K562 (cell line): ENCODE results near the gene SLC39A7. TPM values are rescaled to one million over a fixed set of nuclear protein-coding genes. Genes with fewer than 3 reads are reported as not detected.

ENCODE experiments used
- ATF7 ChIP-seq: fragments of 450-650 bp; IDR thresholded peaks from 2 replicates; pipeline ENCODE4 v1.7.1; 2014; ENCODE audit warnings: mild to moderate bottlenecking, moderate library complexity
- BCOR ChIP-seq: fragments of 450-650 bp; IDR thresholded peaks from 2 replicates; pipeline ENCODE4 v1.6.1; 2016
- E2F6 ChIP-seq, 2 experiments: IDR thresholded peaks; 2 replicates each; pipeline ENCODE4 v1.6.1; 2011; ENCODE audit warnings: borderline replicate concordance in 1 of 2, control low read depth in 1 of 2, low read depth in 1 of 2, low read length in 1 of 2, mild to moderate bottlenecking in 1 of 2, mixed read lengths in 1 of 2, moderate library complexity in 1 of 2; ENCODE audit not compliant: insufficient read depth in 1 of 2, insufficient read length in 1 of 2, poor library complexity in 1 of 2, severe bottlenecking in 1 of 2; ENCODE audit errors: extremely low read depth in 1 of 2
- ESRRA ChIP-seq: fragments of 450-650 bp; IDR thresholded peaks from 2 replicates; pipeline ENCODE4 v1.6.1; 2014; ENCODE audit warnings: low read depth, mild to moderate bottlenecking, moderate library complexity, borderline replicate concordance
- KHSRP ChIP-seq: fragments of 450-650 bp; IDR thresholded peaks from 2 replicates; pipeline ENCODE4 v1.6.1; 2017
- LARP7 ChIP-seq: fragments of 450-650 bp; IDR thresholded peaks from 2 replicates; pipeline ENCODE4 v1.6.1; 2016
- LCOR ChIP-seq: sonication (generic); formaldehyde crosslinking; IDR thresholded peaks from 2 replicates; pipeline ENCODE4 v1.8.0; 2022; ENCODE audit warnings: mild to moderate bottlenecking, missing genetic modification reagents
- MNT ChIP-seq, 2 experiments: fragments of 450-650 bp; conservative IDR thresholded peaks; 2 replicates each; pipeline ENCODE4 v1.6.1; 2017; ENCODE audit warnings: mild to moderate bottlenecking in 2 of 2, moderate library complexity in 2 of 2
- MYNN ChIP-seq, 2 experiments: sonication (generic); formaldehyde crosslinking in 1 of 2; IDR thresholded peaks; 2 replicates each; pipeline versions ENCODE4 v1.5.0 to v1.6.1; 2016 to 2020; ENCODE audit warnings: antibody characterized with exemption in 1 of 2, missing genetic modification reagents in 1 of 2
- POLR2B ChIP-seq: fragments of 450-650 bp; IDR thresholded peaks from 2 replicates; pipeline ENCODE4 v1.6.1; 2018; ENCODE audit warnings: low read depth; ENCODE audit not compliant: partially characterized antibody
- RB1 ChIP-seq: fragments of 450-650 bp; IDR thresholded peaks from 2 replicates; pipeline ENCODE4 v1.6.1; 2017; ENCODE audit warnings: low read depth, mild to moderate bottlenecking
- THAP12 ChIP-seq: fragments of 250-450 bp; sonication (Bioruptor Pico); IDR thresholded peaks from 2 replicates; pipeline ENCODE4 v1.9.0; 2021; ENCODE audit warnings: mild to moderate bottlenecking, inconsistent platforms
- ZBTB9 ChIP-seq: fragments of 450-650 bp; formaldehyde crosslinking; IDR thresholded peaks from 2 replicates; pipeline ENCODE4 v1.4.0; 2020; ENCODE audit warnings: mild to moderate bottlenecking, moderate library complexity
- ZMIZ1 ChIP-seq, 2 experiments: fragments of 150-350 bp in 1 of 2; IDR thresholded peaks; 2 replicates each; pipeline ENCODE4 v1.6.1; 2012 to 2016; ENCODE audit warnings: low read depth in 2 of 2, low read length in 2 of 2, mild to moderate bottlenecking in 1 of 2, moderate library complexity in 1 of 2
- polyA plus RNA-seq, 8 experiments: library from polyadenylated mRNA; depleted of rRNA in 4 of 8; stranded (reverse) in 5 of 8; unstranded in 3 of 8; fragments of >200 nt; fragmentation: Nextera tagmentation in 2 of 8; fragmentation: Illumina TruSeq in 1 of 8; extraction: Ambion mirVana in 2 of 8; extraction: Trizol in 1 of 8; gene quantifications; 2 replicates each; pipeline versions ENCODE4 v1.2.1 to v1.2.3, GENCODE V29; 2011 to 2014; ENCODE audit warnings: inconsistent platforms in 1 of 8, missing spikeins in 1 of 8
- total RNA-seq, 7 experiments: library from RNA; depleted of rRNA in 6 of 7; stranded (reverse); fragments of >200 nt in 6 of 7; fragmentation: Illumina TruSeq in 2 of 7; extraction: Trizol in 2 of 7; gene quantifications; 2 replicates each; pipeline versions ENCODE4 v1.2.1 to v1.2.3, GENCODE V29; 2011 to 2021; ENCODE audit warnings: low replicate concordance in 1 of 7

SLC39A7 gene
- total and polyA plus RNA-seq, 9 of the 15 experiments (the other 6 are each of a cell fraction or from before 2014, with no cell fraction given), result 21.7 to 169 (median 121) TPM

GRCh38 chr6:33248932-33249731 lies 48.5 kb downstream of the SLC39A7 start (continued):
- peak; percentile 53 for TF ChIP-seq THAP12 (CRISPR knock-in tag)
- peak; percentile 88 for TF ChIP-seq ATF7
- TF ChIP-seq ZMIZ1 (IDR thresholded peaks at IDR 0.05; ENCODE audit: low read depth in 2 of 2, low read length in 2 of 2), result peak in 1 of 2 experiments; percentile 17; a peak in 1 of 4 replicates
- TF ChIP-seq LCOR (CRISPR knock-in tag), result peak; percentile 80
- TF ChIP-seq MYNN (IDR thresholded peaks at IDR 0.05), result peak; percentile 52; the same call in 1 of the 2 replicates
- no peak for TF ChIP-seq MYNN (CRISPR knock-in tag; IDR thresholded peaks at IDR 0.05)
- TF ChIP-seq KHSRP, result no peak
- peak; percentile 32; the same call in 1 of the 2 replicates for TF ChIP-seq BCOR
- TF ChIP-seq ESRRA, result peak; percentile 95
- peak; percentile 62; the same call in 1 of the 2 replicates for TF ChIP-seq ZBTB9 (CRISPR knock-in tag)
- TF ChIP-seq RB1, result peak; percentile 36; the same call in 1 of the 2 replicates
- TF ChIP-seq MNT (conservative IDR thresholded peaks at IDR 0.05), result peak; percentile 49 to 78
- peak; percentile 87 for TF ChIP-seq POLR2B
- 0 out of 2 replicates have a peak, but pooled peaks have one; percentile 40 for TF ChIP-seq LARP7
- TF ChIP-seq E2F6 (IDR thresholded peaks at IDR 0.05; ENCODE audit: borderline replicate concordance in 1 of 2, extremely low read depth in 1 of 2, insufficient read depth in 1 of 2, insufficient read length in 1 of 2, low read depth in 1 of 2, low read length in 1 of 2, poor library complexity in 1 of 2, severe bottlenecking in 1 of 2), result peak in 1 of 2 experiments; percentile 69
